Right lobe of liver (tissue), 4 donors: ENCODE data around the gene EPB41L4A.

Source experiments
- POLR2A ChIP-seq: fragments of 450-650 bp; IDR thresholded peaks from one replicate; pipeline ENCODE4 v1.6.1; 2017; ENCODE audit warnings: antibody characterized with exemption, mild to moderate bottlenecking
- TF ChIP-seq, protein P1 (sequence below), 4 donors: fragments of 200-600 bp in 3 of 4; fragments of 450-650 bp in 1 of 4; IDR thresholded peaks; one replicate each; pipeline versions ENCODE4 v1.5.1 to v1.8.0; 2016 to 2022; ENCODE audit warnings: antibody characterized with exemption in 4 of 4, mild to moderate bottlenecking in 2 of 4
- donor health status: DM: no; HTN: no; CAD: no.
- donor health status: DM: no; HTN: no; CAD: no.
- donor health status: DM: no; HTN: yes; CAD: no.

DNA sequence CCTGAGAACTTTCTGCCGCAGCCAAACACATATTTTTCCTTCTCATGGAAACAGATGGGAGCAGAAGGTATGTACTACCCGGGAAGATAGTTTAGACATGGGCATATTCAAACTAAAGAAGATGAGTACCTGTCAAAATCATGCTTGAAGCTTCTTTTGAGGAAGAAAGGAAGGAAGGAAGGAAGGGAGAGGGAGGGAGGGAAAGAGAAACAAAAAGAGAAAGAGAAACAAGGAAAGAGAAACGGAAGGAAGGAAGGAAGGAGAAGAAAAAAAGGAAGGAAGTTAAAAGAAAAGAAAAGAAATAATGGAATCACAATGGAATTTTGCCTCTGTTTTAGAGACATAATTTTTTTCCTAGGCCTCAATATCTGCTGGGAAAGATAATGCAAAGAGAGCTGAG is 34.6 kb downstream of the EPB41L4A start:
- TF ChIP-seq, protein P1, sequence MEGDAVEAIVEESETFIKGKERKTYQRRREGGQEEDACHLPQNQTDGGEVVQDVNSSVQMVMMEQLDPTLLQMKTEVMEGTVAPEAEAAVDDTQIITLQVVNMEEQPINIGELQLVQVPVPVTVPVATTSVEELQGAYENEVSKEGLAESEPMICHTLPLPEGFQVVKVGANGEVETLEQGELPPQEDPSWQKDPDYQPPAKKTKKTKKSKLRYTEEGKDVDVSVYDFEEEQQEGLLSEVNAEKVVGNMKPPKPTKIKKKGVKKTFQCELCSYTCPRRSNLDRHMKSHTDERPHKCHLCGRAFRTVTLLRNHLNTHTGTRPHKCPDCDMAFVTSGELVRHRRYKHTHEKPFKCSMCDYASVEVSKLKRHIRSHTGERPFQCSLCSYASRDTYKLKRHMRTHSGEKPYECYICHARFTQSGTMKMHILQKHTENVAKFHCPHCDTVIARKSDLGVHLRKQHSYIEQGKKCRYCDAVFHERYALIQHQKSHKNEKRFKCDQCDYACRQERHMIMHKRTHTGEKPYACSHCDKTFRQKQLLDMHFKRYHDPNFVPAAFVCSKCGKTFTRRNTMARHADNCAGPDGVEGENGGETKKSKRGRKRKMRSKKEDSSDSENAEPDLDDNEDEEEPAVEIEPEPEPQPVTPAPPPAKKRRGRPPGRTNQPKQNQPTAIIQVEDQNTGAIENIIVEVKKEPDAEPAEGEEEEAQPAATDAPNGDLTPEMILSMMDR (IDR thresholded peaks at IDR 0.05), result no peak
- TF ChIP-seq POLR2A, result no peak
